AG04449 (cell line): ENCODE results near the gene SASS6.

Experiments used
- CTCF ChIA-PET: fragments of 350-600 bp; formaldehyde crosslinking; extraction: SDS; loops from one replicate; lab custom pipeline; 2021; ENCODE audit warnings: antibody characterized with exemption; lab: Yijun Ruan, JAX
- POLR2A ChIA-PET: fragments of 400-600, 350-600 bp; formaldehyde crosslinking; extraction: SDS; loops from one replicate; lab custom pipeline; 2020; ENCODE audit warnings: antibody characterized with exemption, inconsistent platforms; lab: Yijun Ruan, JAX
- DNase-seq: peaks from one replicate; pipeline ENCODE4 v3.0.0-alpha.2; 2010; ENCODE audit warnings: low read depth, low spot score
- H3K4me3 ChIP-seq: 2 replicates; pipeline ENCODE4 v1.5.1; 2011; ENCODE audit warnings: low read depth, mild to moderate bottlenecking, control low read depth, low read length
- CTCF ChIP-seq: IDR thresholded peaks from one replicate; pipeline ENCODE4 v1.5.1; 2011; ENCODE audit warnings: mild to moderate bottlenecking, moderate library complexity, low read length, control low read depth, inconsistent platforms; ENCODE audit not compliant: insufficient read depth; ENCODE audit errors: missing control alignments

Gene SASS6

DNA sequence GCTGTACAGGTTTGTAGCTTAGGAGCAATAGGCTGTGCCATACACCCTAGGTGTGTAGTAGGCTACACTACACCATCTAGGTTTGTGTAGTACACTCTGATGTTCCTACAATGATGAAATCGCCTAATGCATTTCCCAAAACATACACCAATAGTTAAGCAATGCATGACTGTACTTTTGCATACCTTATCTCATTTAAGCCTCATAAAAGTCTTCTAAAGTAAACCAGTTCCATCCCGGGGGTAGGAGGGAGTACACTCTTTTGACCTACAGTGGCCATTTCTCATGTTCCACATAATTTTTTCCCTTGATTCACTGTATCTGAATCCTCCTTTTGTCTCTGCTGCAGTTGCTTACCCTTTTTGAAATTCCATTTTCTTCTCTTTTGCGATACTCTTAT is 12.4 kb upstream of the SASS6 start:
- no peak for TF ChIP-seq CTCF
- no peak for DNase-seq
- CTCF ChIA-PET: no interaction called here
- POLR2A ChIA-PET: no interaction called here
- no peak overlapping the region for H3K4me3 ChIP-seq

DNA sequence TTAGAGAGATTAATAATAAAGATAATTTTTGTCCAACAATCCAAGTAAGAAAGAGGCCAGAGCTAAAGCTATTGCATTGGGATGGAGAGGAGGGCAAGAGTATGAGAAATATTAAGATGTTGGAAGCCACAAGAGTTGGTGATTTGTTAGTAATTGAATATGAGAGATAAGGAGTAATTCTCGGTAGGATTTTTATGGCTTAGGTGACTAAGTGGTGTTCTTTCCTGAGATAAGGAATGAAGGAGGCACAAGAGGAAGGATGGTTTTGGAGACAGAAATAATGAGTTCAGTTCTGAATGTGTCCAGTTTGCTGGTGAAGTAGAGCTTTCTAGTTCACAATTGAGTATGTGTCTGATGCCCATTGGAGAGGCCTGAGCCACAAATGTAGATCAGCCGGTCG is 9.6 kb upstream of the SASS6 start:
- no peak overlapping the region for H3K4me3 ChIP-seq
- DNase-seq: no peak
- TF ChIP-seq CTCF: no peak
- CTCF ChIA-PET: interaction anchor here (1.0 kb wide), 1 partner anchor 724 kb away, joined by 3 read pairs; no protein-coding TSS in a partner anchor
- POLR2A ChIA-PET: no interaction called here

GRCh38 chr1:100141192-100141591 is 8.5 kb upstream of the SASS6 start:
- TF ChIP-seq CTCF: no peak
- POLR2A ChIA-PET: no interaction called here

DNA sequence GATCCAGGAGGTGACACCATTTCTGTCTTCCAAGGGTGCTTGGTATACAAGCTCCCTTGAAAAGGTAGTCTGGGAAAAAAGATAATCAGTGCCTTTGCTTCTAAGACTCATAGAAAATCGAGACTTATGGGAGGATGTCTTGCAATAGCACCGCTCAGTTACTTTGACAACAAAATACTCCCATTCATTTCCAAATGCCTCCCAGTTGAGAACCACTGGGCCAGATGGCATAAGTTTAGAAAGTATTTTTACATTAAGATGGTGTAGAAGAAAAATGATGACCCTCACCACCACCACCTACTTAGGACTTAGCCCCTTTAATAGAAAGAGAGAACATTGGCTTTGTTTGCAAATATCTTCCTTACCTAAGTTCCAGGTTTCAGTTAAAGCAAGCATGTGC is 4.9 kb upstream of the SASS6 start:
- ChIA-PET POLR2A (no interaction called here), CTCF (no interaction called here)
- DNase-seq: no peak
- no peak for TF ChIP-seq CTCF
- H3K4me3 ChIP-seq: no peak overlapping the region

More at GRCh38 chr1:100141192-100141591, 8.5 kb upstream of the SASS6 start:
- CTCF ChIA-PET: no interaction called here
- no peak overlapping the region for H3K4me3 ChIP-seq
- no peak for DNase-seq

DNA sequence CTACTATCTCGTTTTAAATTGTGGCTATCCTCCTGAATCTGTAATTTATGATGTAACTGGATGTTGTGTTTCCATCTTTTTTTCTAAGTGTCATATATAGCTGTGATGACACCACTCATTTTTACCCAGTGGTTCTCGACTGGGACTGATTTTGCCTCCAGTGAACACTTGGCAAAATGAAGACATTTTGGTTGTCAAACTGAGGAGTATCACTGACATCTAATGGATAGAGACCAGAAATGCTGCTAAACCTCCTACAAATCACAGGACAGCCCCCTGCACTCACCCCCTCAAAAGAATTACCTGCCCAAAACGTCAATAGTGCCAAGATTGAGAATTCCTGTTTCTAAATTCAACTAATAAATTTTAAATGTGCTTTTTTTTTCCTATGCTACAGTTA is 2.1 kb upstream of the SASS6 start:
- H3K4me3 ChIP-seq: no peak overlapping the region
- CTCF ChIA-PET: interaction anchor here (1.8 kb wide), 1 partner anchor 326 kb away, joined by 6 read pairs; no protein-coding TSS in a partner anchor
- DNase-seq: no peak
- POLR2A ChIA-PET: no interaction called here
- no peak for TF ChIP-seq CTCF

GRCh38 chr1:100131623-100132022 is 1.1 kb downstream of the SASS6 start:
- no peak for TF ChIP-seq CTCF
- peak overlapping the region; percentile 96 for H3K4me3 ChIP-seq
- ChIA-PET CTCF (no interaction called here), POLR2A (no interaction called here)
- no peak for DNase-seq
